GM19455 (cell line): ENCODE results near the gene PLEKHO1.

Experiments
- ATAC-seq: cut with Tn5 transposase; IDR thresholded peaks from one replicate; pipeline ENCODE4 v1.9.1; 2021; ENCODE audit not compliant: unreplicated experiment

PLEKHO1 gene

GRCh38 chr1:150148837-150149270 lies 862 bp upstream of the PLEKHO1 start:
- ATAC-seq, result no peak

DNA sequence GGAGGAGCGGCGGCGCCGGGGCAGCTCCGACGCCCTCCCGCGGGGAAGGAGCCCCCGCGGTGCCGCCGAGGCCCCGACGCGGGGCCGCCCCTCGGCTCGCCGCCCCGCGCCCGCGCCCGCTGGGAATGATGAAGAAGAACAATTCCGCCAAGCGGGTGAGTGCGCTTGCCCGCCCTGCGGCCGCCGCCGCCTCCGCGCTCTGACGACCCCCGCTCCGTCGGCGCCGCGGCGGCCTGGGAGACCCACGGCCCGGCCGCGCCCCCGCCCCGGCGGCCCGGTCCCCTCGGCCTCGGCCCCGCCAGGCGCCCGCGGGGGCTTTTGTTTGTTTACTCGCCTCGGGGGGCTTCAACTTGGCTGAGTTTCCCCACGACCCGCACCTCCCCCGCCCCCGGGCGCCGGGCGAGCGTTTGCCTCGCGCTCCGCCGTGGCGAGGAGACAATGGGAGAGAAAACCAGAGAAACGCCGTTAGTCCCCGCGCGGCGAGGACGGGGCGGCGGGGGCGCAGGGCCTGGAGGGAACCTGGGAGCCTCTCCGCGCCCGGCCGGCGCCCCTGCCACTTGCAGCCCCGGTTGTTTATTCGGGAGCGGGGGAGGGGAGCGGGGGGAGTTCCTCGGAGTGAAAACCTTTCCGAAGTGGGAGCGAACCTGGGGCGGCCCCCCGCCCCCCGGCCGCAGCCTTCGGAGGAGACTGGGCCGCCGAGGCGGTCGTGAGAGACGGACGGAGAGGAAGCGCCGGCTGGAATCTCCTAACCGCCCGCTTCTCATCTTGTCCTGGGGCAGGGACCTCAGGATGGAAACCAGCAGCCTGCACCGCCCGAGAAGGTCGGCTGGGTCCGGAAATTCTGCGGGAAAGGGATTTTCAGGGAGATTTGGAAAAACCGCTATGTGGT lies 661 bp downstream of the PLEKHO1 start:
- no peak for ATAC-seq

- ATAC-seq, result no peak
Observed at GRCh38 chr1:150151291-150152181, 1.8 kb downstream of the PLEKHO1 start.

- no peak for ATAC-seq
Observed at GRCh38 chr1:150152182-150152536, 2.4 kb downstream of the PLEKHO1 start.

- no peak for ATAC-seq
Observed at GRCh38 chr1:150152772-150153456, 3.2 kb downstream of the PLEKHO1 start.

GRCh38 chr1:150154143-150154542 lies 4.4 kb downstream of the PLEKHO1 start:
- ATAC-seq, result no peak

GRCh38 chr1:150155413-150156071 lies 5.8 kb downstream of the PLEKHO1 start:
- ATAC-seq, result no peak

DNA sequence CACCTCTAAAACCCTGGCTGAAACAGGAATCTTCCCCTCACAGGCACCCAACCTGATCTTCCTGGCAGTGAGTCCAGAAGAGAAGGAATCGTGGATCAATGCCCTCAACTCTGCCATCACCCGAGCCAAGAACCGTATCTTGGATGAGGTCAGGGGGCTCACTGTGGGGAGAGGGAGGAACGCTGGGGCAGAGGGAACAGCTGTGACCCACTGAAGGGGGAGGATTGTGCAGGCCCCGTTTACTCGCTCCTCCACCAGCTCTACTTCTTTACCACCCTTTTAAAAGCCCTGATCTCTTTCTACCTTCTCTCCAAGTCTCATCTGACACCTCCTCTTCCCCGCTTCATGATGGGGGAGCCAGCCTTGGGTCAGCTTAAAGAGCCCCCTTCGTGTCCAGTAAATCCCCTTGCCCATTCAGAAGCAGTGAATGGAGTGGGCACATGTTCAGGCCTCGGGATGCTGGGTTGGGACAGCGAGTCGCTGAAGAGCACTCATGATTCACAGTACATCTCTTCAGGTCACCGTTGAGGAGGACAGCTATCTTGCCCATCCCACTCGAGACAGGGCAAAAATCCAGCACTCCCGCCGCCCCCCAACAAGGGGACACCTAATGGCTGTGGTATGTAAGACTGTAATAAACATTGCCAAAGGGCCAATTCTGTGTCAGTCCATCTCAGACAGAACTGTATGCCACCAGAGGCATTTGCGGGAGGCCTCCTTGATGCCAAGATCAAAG lies 7.3 kb downstream of the PLEKHO1 start:
- ATAC-seq, result no peak

DNA sequence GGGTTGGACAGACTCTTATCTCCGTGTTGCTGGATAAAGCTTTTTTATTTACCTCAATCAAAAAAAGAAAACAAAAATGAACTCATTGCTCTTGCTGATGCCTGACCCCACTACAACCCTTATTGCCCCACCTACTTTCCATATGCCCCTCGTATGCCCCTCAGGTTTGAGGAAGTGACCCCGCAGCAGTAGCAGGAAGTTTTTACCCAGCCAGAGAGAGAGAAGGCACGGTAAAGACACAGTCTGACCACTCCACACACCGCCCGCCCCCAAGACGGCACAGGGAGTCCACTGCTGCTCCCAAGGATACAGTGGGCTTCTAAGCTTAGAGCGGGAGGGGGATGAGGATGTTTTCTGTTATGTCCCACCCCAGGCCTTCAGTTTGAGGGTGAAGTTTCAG lies 9.8 kb downstream of the PLEKHO1 start:
- ATAC-seq, result no peak

DNA sequence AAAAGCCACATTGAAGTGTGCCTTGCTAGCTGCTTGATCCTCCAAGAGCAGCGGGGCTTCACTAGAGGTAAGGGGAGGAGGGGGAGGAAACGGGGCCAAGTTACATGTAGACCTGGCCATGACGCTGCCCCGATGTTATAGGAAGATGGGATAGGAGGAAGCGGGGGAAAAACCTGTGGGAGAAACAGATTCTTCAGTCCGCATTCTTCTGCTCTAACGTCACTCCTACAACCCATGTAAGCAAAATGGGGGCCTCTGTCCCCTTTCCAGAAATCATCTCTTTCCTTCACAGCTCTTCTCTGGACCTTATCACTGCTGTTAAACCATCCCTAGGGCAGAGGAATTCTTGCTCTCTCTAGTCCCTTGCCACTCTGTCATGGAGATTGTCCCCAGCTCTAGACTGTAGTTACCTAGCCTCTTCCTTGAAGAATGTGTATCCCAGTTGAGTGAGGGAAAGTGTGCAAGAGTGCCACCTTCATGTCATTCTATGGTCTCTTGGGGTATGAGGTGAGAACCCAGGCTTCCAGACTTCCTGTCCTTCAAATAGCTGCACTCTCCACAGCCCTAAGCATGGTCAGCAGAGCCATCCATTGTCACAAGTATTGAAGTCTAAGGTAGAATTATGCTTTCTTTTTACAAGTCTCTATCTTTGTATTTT lies 11.4 kb downstream of the PLEKHO1 start:
- no peak for ATAC-seq

- ATAC-seq, result no peak
Observed at GRCh38 chr1:150161747-150162581, 12.2 kb downstream of the PLEKHO1 start.

GRCh38 chr1:150162582-150162861 lies 12.8 kb downstream of the PLEKHO1 start:
- ATAC-seq, result no peak

DNA sequence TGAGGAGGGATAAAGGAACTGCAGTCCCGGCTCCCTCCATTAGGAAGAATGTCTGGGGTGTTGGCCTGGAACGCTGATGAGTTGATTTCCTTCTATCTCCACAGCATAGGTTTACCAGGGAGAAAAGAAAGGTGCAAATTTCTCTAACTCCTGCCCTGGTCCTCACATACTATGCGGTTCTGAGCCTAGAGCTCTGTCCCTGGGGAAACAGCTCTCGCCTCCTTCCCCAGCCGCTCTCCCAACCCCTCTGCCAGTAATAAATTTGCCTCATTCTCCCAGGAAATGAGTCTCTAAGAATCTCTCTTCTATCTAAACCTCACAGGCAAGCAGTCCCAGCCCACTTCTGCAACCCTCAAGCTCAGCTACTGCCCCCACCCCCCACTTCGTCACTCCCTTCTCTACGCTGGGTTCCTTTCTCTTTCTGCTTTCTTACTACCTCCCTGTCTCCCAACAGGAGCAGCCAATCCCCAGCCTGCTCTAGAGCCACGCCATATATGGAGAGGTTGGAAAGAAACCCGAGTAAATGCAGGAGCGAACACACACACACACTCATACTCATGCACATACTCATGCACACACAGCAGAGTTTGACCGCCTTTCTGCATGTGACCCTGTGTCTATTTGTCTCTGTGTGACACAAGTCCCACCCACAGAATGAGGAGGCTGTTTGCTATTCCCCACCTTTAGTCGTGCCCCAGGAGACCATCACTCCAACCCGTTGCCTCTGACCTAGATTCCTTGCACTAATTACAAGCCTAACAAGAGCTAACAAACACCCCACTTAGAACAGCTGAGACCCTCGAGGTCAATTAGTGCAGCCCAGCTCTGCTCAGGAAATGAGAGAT lies 13.4 kb downstream of the PLEKHO1 start:
- ATAC-seq, result no peak

GRCh38 chr1:150164224-150164623 lies 14.5 kb downstream of the PLEKHO1 start:
- ATAC-seq, result no peak

- no peak for ATAC-seq
Observed at GRCh38 chr1:150164779-150165178, 15.1 kb downstream of the PLEKHO1 start.

DNA sequence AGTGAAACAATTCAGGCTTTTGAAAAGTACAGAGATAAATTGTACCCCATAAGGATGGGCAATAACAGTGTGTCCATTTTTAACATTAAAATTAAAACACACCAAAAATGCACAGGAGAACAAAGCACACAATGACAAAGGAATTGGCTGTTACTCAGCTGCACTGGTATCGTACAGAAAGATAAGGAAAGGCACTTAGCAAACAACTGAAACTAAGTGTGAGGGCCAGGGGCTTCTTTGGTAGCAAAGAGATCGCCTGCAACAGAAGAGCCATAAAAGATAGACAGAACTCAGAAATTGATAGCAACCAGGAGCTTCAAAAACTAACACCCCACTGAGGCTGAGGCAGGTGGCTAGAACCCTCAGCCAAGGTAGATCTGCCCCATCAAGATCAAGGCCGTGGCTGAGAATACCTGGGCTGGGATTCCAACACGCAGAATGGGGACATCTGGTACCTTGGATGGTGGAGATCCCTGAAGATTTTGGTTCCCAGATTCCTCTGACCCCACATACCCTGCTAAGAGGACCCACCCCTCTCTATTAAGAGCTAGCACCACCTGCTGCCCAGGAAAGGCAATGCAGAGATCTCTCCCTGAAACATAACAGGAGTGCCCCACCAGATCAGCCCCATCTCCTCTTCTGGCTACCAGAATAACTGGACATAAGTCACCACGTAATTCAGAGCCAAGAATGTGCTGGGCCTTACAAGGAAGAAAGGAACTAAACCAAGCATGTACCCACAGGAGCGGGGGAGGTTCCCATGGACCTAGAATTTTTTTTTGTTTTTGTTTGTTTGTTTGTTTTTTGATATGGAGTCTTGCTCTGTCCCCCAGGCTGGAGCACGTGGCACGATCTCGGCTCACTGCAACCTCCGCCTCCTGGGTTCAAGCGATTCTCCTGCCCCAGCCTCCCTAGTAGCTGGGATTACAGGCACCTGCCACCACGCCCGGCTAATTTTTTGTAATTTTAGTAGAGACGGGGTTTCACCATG lies 16.2 kb downstream of the PLEKHO1 start:
- no peak for ATAC-seq
